GM12892 (cell line): ENCODE data around the gene KCNQ1OT1.

Experiments used
- POLR2A ChIP-seq: IDR thresholded peaks from 2 replicates; pipeline ENCODE4 v1.6.1; 2011; ENCODE audit warnings: low read depth, low read length, control low read depth
- POLR2AphosphoS5 ChIP-seq: IDR thresholded peaks from 2 replicates; pipeline ENCODE4 v1.6.1; 2011; ENCODE audit warnings: low read depth, low read length, control low read depth
- TAF1 ChIP-seq: IDR thresholded peaks from 2 replicates; pipeline ENCODE4 v1.6.1; 2011; ENCODE audit warnings: low read depth, mild to moderate bottlenecking, control low read depth, low read length, borderline replicate concordance

DNA sequence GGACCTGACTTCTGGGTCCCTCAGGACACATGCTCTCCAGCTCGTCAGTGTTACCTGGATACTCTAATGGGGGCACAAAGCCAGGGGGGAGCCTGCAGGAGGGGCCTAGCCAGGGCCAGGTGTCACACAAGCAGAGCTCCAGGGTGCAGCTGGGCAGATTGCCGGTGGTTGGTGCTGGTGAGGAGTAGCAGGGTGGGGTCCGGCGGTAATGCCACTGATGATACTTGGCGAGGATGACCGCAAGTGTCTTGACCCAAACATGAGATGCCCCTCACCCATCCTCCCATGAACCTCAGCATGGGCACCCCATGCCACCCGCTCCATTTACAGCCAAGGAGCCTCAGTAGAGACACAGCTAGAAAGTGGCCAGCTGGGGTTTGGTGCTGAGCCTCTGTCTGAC, 15.1 kb upstream of the KCNQ1OT1 start:
- TF ChIP-seq POLR2A (no peak), POLR2AphosphoS5 (no peak), TAF1 (no peak)
